Endothelial cell of umbilical vein (primary cell): Measurements from ENCODE around the gene VGLL1. TPM values are rescaled to one million over a fixed set of nuclear protein-coding genes. Genes with fewer than 3 reads are reported as not detected.

ENCODE experiments used
- BruUV-seq: library from RNA; stranded (reverse); fragments of 400-500 nt; replicated peaks from 2 replicates; lab custom pipeline; 2021; lab: Mats Ljungman, UMichigan
- CTCF ChIA-PET: fragments of 300-600, 350-600 bp; sonication (Branson Sonifier 250); formaldehyde crosslinking; loops from one replicate; lab custom pipeline; 2021; ENCODE audit warnings: antibody characterized with exemption, inconsistent platforms; lab: Charles Lee
- POLR2A ChIA-PET: fragments of 300-600, 350-600 bp; sonication (Branson Sonifier 250); formaldehyde crosslinking; loops from one replicate; lab custom pipeline; 2021; ENCODE audit warnings: antibody characterized with exemption, inconsistent platforms; lab: Charles Lee
- DNase-seq: peaks from one replicate; pipeline ENCODE4 v3.0.0-alpha.2; 2011; ENCODE audit warnings: low read depth, low spot score
- FAIRE-seq: peaks from 2 replicates; lab custom pipeline; 2011; peaks lifted over from hg19 to GRCh38; lab: Jason Lieb, UNC
- H2AFZ ChIP-seq: 2 replicates; pipeline ENCODE4 v1.6.0; 2012; ENCODE audit warnings: low read depth, low read length, control low read depth, inconsistent platforms
- H3K27ac ChIP-seq: 2 replicates; pipeline ENCODE4 v1.5.1; 2011; ENCODE audit warnings: low read depth, mild to moderate bottlenecking, control low read depth, low read length, moderate library complexity; ENCODE audit not compliant: insufficient read depth
- H3K27me3 ChIP-seq, 2 experiments: 2 replicates each; pipeline versions ENCODE4 v1.6.0 to v1.6.1; 2011; ENCODE audit warnings: low read length in 2 of 2, mixed read lengths in 1 of 2; ENCODE audit not compliant: control insufficient read depth in 2 of 2, insufficient read depth in 2 of 2
- H3K36me3 ChIP-seq, 2 experiments: 2 replicates in 1 of 2; 3 replicates in 1 of 2; pipeline ENCODE4 v1.5.1; 2011; ENCODE audit warnings: low read length in 2 of 2, mild to moderate bottlenecking in 1 of 2, moderate library complexity in 1 of 2; ENCODE audit not compliant: control insufficient read depth in 2 of 2, insufficient read depth in 2 of 2; ENCODE audit errors: extremely low read depth in 1 of 2
- H3K4me1 ChIP-seq: 3 replicates; pipeline ENCODE4 v1.5.1; 2011; ENCODE audit warnings: mild to moderate bottlenecking, low read length; ENCODE audit not compliant: control insufficient read depth, insufficient read depth; ENCODE audit errors: extremely low read depth
- H3K4me2 ChIP-seq: 2 replicates; pipeline ENCODE4 v1.6.1; 2011; ENCODE audit warnings: low read length, control low read depth, mixed read lengths; ENCODE audit not compliant: insufficient read depth
- H3K4me3 ChIP-seq, 3 experiments: fragments of 200-600 bp in 1 of 3; sonication (generic), shearing (Covaris generic) in 1 of 3; replicated peaks in 1 of 3; 2 replicates each; pipeline ENCODE4 v1.5.1; 2011 to 2016; ENCODE audit warnings: control low read depth in 3 of 3, low read length in 3 of 3, mild to moderate bottlenecking in 2 of 3, inconsistent platforms in 1 of 3, low read depth in 1 of 3, moderate library complexity in 1 of 3; ENCODE audit not compliant: insufficient read depth in 1 of 3
- H3K79me2 ChIP-seq: 2 replicates; pipeline ENCODE4 v1.6.0; 2012; ENCODE audit warnings: low read length, inconsistent platforms; ENCODE audit not compliant: control insufficient read depth, insufficient read depth
- H3K9ac ChIP-seq: replicated peaks from 2 replicates; pipeline ENCODE3; 2011; ENCODE audit warnings: low read length, control low read depth; ENCODE audit not compliant: insufficient read depth; ENCODE audit errors: extremely low read depth
- H3K9me1 ChIP-seq: replicated peaks from 3 replicates; pipeline ENCODE4 v1.6.0; 2011; ENCODE audit warnings: mild to moderate bottlenecking, low read length; ENCODE audit not compliant: control insufficient read depth, insufficient read depth; ENCODE audit errors: extremely low read depth
- H3K9me3 ChIP-seq: replicated peaks from 2 replicates; pipeline ENCODE4 v1.5.1; 2012; ENCODE audit warnings: low read length, inconsistent platforms; ENCODE audit not compliant: control insufficient read depth, insufficient read depth
- H4K20me1 ChIP-seq: replicated peaks from 2 replicates; pipeline ENCODE3; 2011; ENCODE audit warnings: mild to moderate bottlenecking, low read length; ENCODE audit not compliant: control insufficient read depth, insufficient read depth; ENCODE audit errors: extremely low read depth
- CTCF ChIP-seq, 2 donors: IDR thresholded peaks; 1 replicate in 1 of 2; 2 replicates in 1 of 2; pipeline ENCODE4 v1.5.1; 2011; ENCODE audit warnings: low read length in 2 of 2, mild to moderate bottlenecking in 2 of 2, moderate library complexity in 2 of 2, control low read depth in 1 of 2, inconsistent platforms in 1 of 2, low read depth in 1 of 2; ENCODE audit not compliant: insufficient read depth in 1 of 2; ENCODE audit errors: extremely low read depth in 1 of 2
- EZH2 ChIP-seq: IDR thresholded peaks from 2 replicates; pipeline ENCODE4 v1.6.1; 2012; ENCODE audit warnings: borderline replicate concordance, low read depth, mild to moderate bottlenecking, moderate library complexity, low read length, inconsistent platforms; ENCODE audit not compliant: severe bottlenecking
- FOS ChIP-seq: IDR thresholded peaks from 2 replicates; pipeline ENCODE4 v1.6.1; 2011; ENCODE audit warnings: mild to moderate bottlenecking, low read length, moderate library complexity, borderline replicate concordance; ENCODE audit not compliant: insufficient read depth
- GATA2 ChIP-seq: IDR thresholded peaks from 2 replicates; pipeline ENCODE4 v1.7.0; 2011; ENCODE audit warnings: low read depth, mild to moderate bottlenecking, moderate library complexity, mixed read lengths, low read length; ENCODE audit not compliant: insufficient read length, insufficient read depth
- JUN ChIP-seq: IDR thresholded peaks from 2 replicates; pipeline ENCODE4 v1.6.1; 2011; ENCODE audit warnings: borderline replicate concordance, low read depth; ENCODE audit not compliant: insufficient read length, insufficient read depth
- MAX ChIP-seq: IDR thresholded peaks from 2 replicates; pipeline ENCODE4 v1.6.1; 2011; ENCODE audit not compliant: insufficient read depth, insufficient read length
- MYC ChIP-seq: IDR thresholded peaks from one replicate; pipeline ENCODE4 v1.6.1; 2011; ENCODE audit warnings: mild to moderate bottlenecking, low read depth, low read length
- POLR2A ChIP-seq: IDR thresholded peaks from 2 replicates; pipeline ENCODE4 v1.6.1; 2012; ENCODE audit warnings: low read depth, mild to moderate bottlenecking, control low read depth, low read length
- POLR2AphosphoS5 ChIP-seq: IDR thresholded peaks from 2 replicates; pipeline ENCODE4 v1.6.1; 2012; ENCODE audit warnings: low read depth, mild to moderate bottlenecking, control low read depth, low read length, moderate library complexity; ENCODE audit not compliant: insufficient read depth
- dilution Hi-C: fragments of 300-500 bp; cut with MboI; formaldehyde crosslinking; loops from one replicate; pipeline ENCODE4 v1.15.0; 2019; ENCODE audit warnings: low sequenced_read_pairs; ENCODE audit not compliant: extremely low pct_ligation_motif_present
- intact Hi-C: fragments of 100-400 bp; cut with micrococcal nuclease; formaldehyde crosslinking; loops from one replicate; pipeline ENCODE4 v1.10.0; 2022
- polyA plus RNA-seq, 4 experiments: library from polyadenylated mRNA; depleted of rRNA in 3 of 4; stranded (reverse) in 3 of 4; unstranded in 1 of 4; fragments of >200 nt; gene quantifications; 2 replicates each; pipeline versions ENCODE4 v1.2.1 to v1.2.3, GENCODE V29; 2011 to 2012; ENCODE audit warnings: missing spikeins in 1 of 4
- total RNA-seq: library from RNA; stranded (reverse); gene quantifications from 2 replicates; pipeline ENCODE4 v1.2.3, GENCODE V29; 2021

Gene VGLL1
- total and polyA plus RNA-seq, 2 donors (not counting 3 experiments of a cell fraction or from before 2014, with no cell fraction given) = not detected

- CTCF ChIA-PET = no interaction called here
Observed at GRCh38 chrX:136587532-136587931, 55.5 kb downstream of the VGLL1 start.

More at GRCh38 chrX:136587532-136587931, 55.5 kb downstream of the VGLL1 start:
- H2AFZ ChIP-seq = no peak overlapping the region
- DNase-seq (no peak), FAIRE-seq (no peak)
- H3K9ac ChIP-seq = no peak overlapping the region
- dilution Hi-C loops = no loop called here
- intact Hi-C loops = no loop called here
- POLR2A ChIA-PET = no interaction called here
- BruUV-seq = no TSS peak
- H3K27me3 ChIP-seq = no peaks in the 10 kb centered on the region
- H3K9me1 ChIP-seq = no peaks in the 10 kb centered on the region
- no peaks in the 10 kb centered on the region for H3K9me3 ChIP-seq
- H3K4me3 ChIP-seq = no peak overlapping the region
- H3K4me2 ChIP-seq = no peak overlapping the region
- no peaks in the 10 kb centered on the region for H3K36me3 ChIP-seq
- no peaks in the 10 kb centered on the region for H4K20me1 ChIP-seq
- no peaks in the 10 kb centered on the region for H3K79me2 ChIP-seq
- H3K4me1 ChIP-seq = no peaks in the 10 kb centered on the region
- TF ChIP-seq MAX (no peak), EZH2 (no peak), FOS (no peak), JUN (no peak), CTCF (IDR thresholded peaks at IDR 0.05; ENCODE audit: extremely low read depth in 1 of 2, insufficient read depth in 1 of 2, low read depth in 1 of 2, low read length in 2 of 2) (no peak), GATA2 (no peak), POLR2AphosphoS5 (no peak), MYC (no peak), POLR2A (no peak)
- no peak overlapping the region for H3K27ac ChIP-seq
